Measurements from ENCODE around the gene MOSMO.

MOSMO gene

GRCh38 chr16:22132801-22133200 is 124.9 kb downstream of the MOSMO start:
- DNase-seq (ENCODE audit: low read depth in 2 of 3, low spot score in 2 of 3): no peak
